Suprapubic skin (tissue), 4 donors: ENCODE results near the gene PTHLH.

Experiments used
- CTCF ChIP-seq, 2 donors: fragments of 200-600 bp in 1 of 2; fragments of 450-650 bp in 1 of 2; sonication (generic) in 1 of 2; IDR thresholded peaks; one replicate each; pipeline ENCODE4 v1.5.1; 2016 to 2019; ENCODE audit warnings: antibody characterized with exemption in 2 of 2, mild to moderate bottlenecking in 1 of 2, moderate library complexity in 1 of 2
- EP300 ChIP-seq: sonication (generic); formaldehyde crosslinking; IDR thresholded peaks from one replicate; pipeline ENCODE4 v1.6.1; 2017; ENCODE audit warnings: antibody characterized with exemption
- POLR2A ChIP-seq, 2 donors: fragments of 450-650 bp; IDR thresholded peaks; one replicate each; pipeline ENCODE4 v1.6.1; 2017; ENCODE audit warnings: antibody characterized with exemption in 2 of 2, mild to moderate bottlenecking in 2 of 2, moderate library complexity in 2 of 2
- POLR2AphosphoS5 ChIP-seq, 3 donors: sonication (generic); formaldehyde crosslinking; IDR thresholded peaks; one replicate each; pipeline ENCODE4 v1.6.1; 2017; ENCODE audit warnings: antibody characterized with exemption in 3 of 3

- TF ChIP-seq CTCF (IDR thresholded peaks at IDR 0.05) (no peak), POLR2AphosphoS5 (IDR thresholded peaks at IDR 0.05) (no peak), EP300 (no peak), POLR2A (IDR thresholded peaks at IDR 0.05) (no peak)
Observed at GRCh38 chr12:27969624-27970400, 2.7 kb downstream of the PTHLH start.
